HepG2 (cell line): ENCODE results near the gene CDCA4. TPM values are rescaled to one million over a fixed set of nuclear protein-coding genes. Genes with fewer than 3 reads are reported as not detected.

ENCODE experiments used
- ATAC-seq: fragments of 200-7000 bp; cut with Tn5 transposase; 3 replicates; pipeline ENCODE4 v1.9.1; 2020; ENCODE audit warnings: mild to moderate bottlenecking, moderate library complexity
- BruUV-seq: library from RNA; stranded (reverse); fragments of 400-500 nt; replicated peaks from 2 replicates; lab custom pipeline; 2021; lab: Mats Ljungman, UMichigan
- CTCF ChIA-PET: fragments of 300-600 bp; formaldehyde crosslinking; extraction: SDS; loops from one replicate; lab custom pipeline; 2021; ENCODE audit warnings: low total read pairs, inconsistent platforms, low intra/inter-chr PET ratio; lab: Yijun Ruan, JAX
- POLR2A ChIA-PET: fragments of 350-600 bp; sonication (Branson Sonifier 250); formaldehyde crosslinking; loops from one replicate; lab custom pipeline; 2020; ENCODE audit warnings: antibody characterized with exemption, inconsistent platforms; lab: Yijun Ruan, JAX
- DNase-seq: peaks from one replicate; pipeline ENCODE4 v3.0.0-alpha.2; 2015; ENCODE audit warnings: low spot score
- FAIRE-seq: peaks from 3 replicates; lab custom pipeline; 2011; peaks lifted over from hg19 to GRCh38; lab: Jason Lieb, UNC
- H2AFZ ChIP-seq: one replicate; pipeline ENCODE4 v1.6.1; 2011; ENCODE audit warnings: low read length, inconsistent platforms
- H3K27ac ChIP-seq: fragments of 300-600 bp; 3 replicates; pipeline ENCODE4 v1.8.0; 2011; ENCODE audit warnings: mixed run types, mild to moderate bottlenecking, mixed read lengths, low read length, inconsistent platforms; ENCODE audit not compliant: insufficient read depth; ENCODE audit errors: extremely low read length
- H3K27me3 ChIP-seq, 2 experiments: fragments of 200-600 bp in 1 of 2; 2 replicates in 1 of 2; 3 replicates in 1 of 2; pipeline versions ENCODE4 v1.6.0 to v1.8.0; 2011; ENCODE audit warnings: low read length in 2 of 2, mild to moderate bottlenecking in 2 of 2, moderate library complexity in 2 of 2, inconsistent platforms in 1 of 2; ENCODE audit not compliant: insufficient read depth in 2 of 2, control insufficient read depth in 1 of 2
- H3K36me3 ChIP-seq, 2 experiments: fragments of 200-600 bp in 1 of 2; replicated peaks in 1 of 2; 2 replicates in 1 of 2; 3 replicates in 1 of 2; pipeline versions ENCODE4 v1.5.1 to v1.8.0; 2011; ENCODE audit warnings: low read length in 2 of 2, inconsistent platforms in 1 of 2; ENCODE audit not compliant: insufficient read depth in 2 of 2, control insufficient read depth in 1 of 2
- H3K4me1 ChIP-seq: 2 replicates; pipeline ENCODE4 v1.5.1; 2012; ENCODE audit warnings: low read length, inconsistent platforms; ENCODE audit not compliant: insufficient read depth
- H3K4me2 ChIP-seq: 2 replicates; pipeline ENCODE4 v1.6.0; 2011; ENCODE audit warnings: low read depth, low read length, inconsistent platforms
- H3K4me3 ChIP-seq, 3 experiments: fragments of 200-600 bp in 1 of 3; sonication (generic), shearing (Covaris generic) in 1 of 3; replicated peaks in 1 of 3; 2 replicates each; pipeline ENCODE4 v1.5.1; 2011 to 2016; ENCODE audit warnings: low read length in 3 of 3, inconsistent platforms in 2 of 3, low read depth in 2 of 3, mild to moderate bottlenecking in 2 of 3, control low read depth in 1 of 3, mixed read lengths in 1 of 3; ENCODE audit not compliant: insufficient read depth in 1 of 3
- H3K79me2 ChIP-seq: one replicate; pipeline ENCODE4 v1.6.1; 2011; ENCODE audit warnings: low read length, inconsistent platforms; ENCODE audit not compliant: insufficient read depth
- H3K9ac ChIP-seq: 2 replicates; pipeline ENCODE4 v1.6.0; 2011; ENCODE audit warnings: mild to moderate bottlenecking, low read depth, low read length, inconsistent platforms; ENCODE audit not compliant: insufficient read depth
- H3K9me3 ChIP-seq: 2 replicates; pipeline ENCODE4 v1.5.1; 2012; ENCODE audit warnings: mild to moderate bottlenecking, low read length
- H4K20me1 ChIP-seq: 2 replicates; pipeline ENCODE4 v1.6.0; 2011; ENCODE audit warnings: inconsistent platforms, mild to moderate bottlenecking, low read length, moderate library complexity; ENCODE audit not compliant: insufficient read depth
- ADNP ChIP-seq: sonication (generic); formaldehyde crosslinking; IDR thresholded peaks from 2 replicates; pipeline ENCODE4 v1.4.0; 2020; ENCODE audit warnings: missing genetic modification reagents
- AHR ChIP-seq: IDR thresholded peaks from 2 replicates; pipeline ENCODE4 v1.6.1; 2018; ENCODE audit warnings: missing genetic modification reagents, missing compliant biosample characterization
- BHLHE40 ChIP-seq: IDR thresholded peaks from 2 replicates; pipeline ENCODE4 v1.6.1; 2011; ENCODE audit warnings: low read length, improper control_type of control experiment
- FOSL1 ChIP-seq: sonication (generic); formaldehyde crosslinking; IDR thresholded peaks from 2 replicates; pipeline ENCODE4 v1.9.0; 2021; ENCODE audit warnings: missing genetic modification reagents, borderline replicate concordance
- HNRNPLL ChIP-seq: fragments of 200-400 bp; formaldehyde crosslinking; IDR thresholded peaks from 2 replicates; pipeline ENCODE4 v1.6.1; 2017; ENCODE audit warnings: mild to moderate bottlenecking, low read depth, low read length; ENCODE audit not compliant: poor library complexity, severe bottlenecking
- IRF2 ChIP-seq: IDR thresholded peaks from 2 replicates; pipeline ENCODE4 v1.6.1; 2018; ENCODE audit warnings: missing genetic modification reagents, missing compliant biosample characterization
- JUNB ChIP-seq: sonication (generic); formaldehyde crosslinking; IDR thresholded peaks from 2 replicates; pipeline ENCODE4 v1.8.0; 2022; ENCODE audit warnings: missing genetic modification reagents, mild to moderate bottlenecking, borderline replicate concordance
- JUND ChIP-seq: sonication (generic); formaldehyde crosslinking; IDR thresholded peaks from 2 replicates; pipeline ENCODE4 v1.8.0; 2022; ENCODE audit warnings: mild to moderate bottlenecking, missing genetic modification reagents
- KDM1A ChIP-seq: IDR thresholded peaks from 2 replicates; pipeline ENCODE4 v1.6.1; 2016; ENCODE audit warnings: missing compliant biosample characterization
- LCORL ChIP-seq, 2 experiments: fragments of 450-650 bp in 1 of 2; sonication (generic) in 1 of 2; formaldehyde crosslinking in 1 of 2; IDR thresholded peaks; 2 replicates each; pipeline versions ENCODE4 v1.5.0 to v1.6.1; 2017 to 2020; ENCODE audit warnings: antibody characterized with exemption in 1 of 2, missing genetic modification reagents in 1 of 2
- MIXL1 ChIP-seq: IDR thresholded peaks from 2 replicates; pipeline ENCODE4 v1.6.1; 2016
- RFX5 ChIP-seq: IDR thresholded peaks from 2 replicates; pipeline ENCODE4 v1.6.1; 2011; ENCODE audit warnings: low read depth, low read length, improper control_type of control experiment
- SNRNP70 ChIP-seq: fragments of 200-400 bp; formaldehyde crosslinking; IDR thresholded peaks from 2 replicates; pipeline ENCODE4 v1.6.1; 2017; ENCODE audit warnings: mild to moderate bottlenecking, low read depth, low read length, moderate library complexity
- SPEN ChIP-seq: sonication (generic); formaldehyde crosslinking; IDR thresholded peaks from 2 replicates; pipeline ENCODE4 v1.5.1; 2020; ENCODE audit warnings: low read depth, mild to moderate bottlenecking, missing genetic modification reagents
- TCF7 ChIP-seq: sonication (generic); IDR thresholded peaks from 2 replicates; pipeline ENCODE4 v1.6.1; 2016; ENCODE audit warnings: antibody characterized with exemption, low read depth
- TMF1 ChIP-seq: sonication (generic); formaldehyde crosslinking; IDR thresholded peaks from 2 replicates; pipeline ENCODE4 v1.8.1; 2022; ENCODE audit warnings: low read depth, missing genetic modification reagents
- ZNF10 ChIP-seq: sonication (generic); formaldehyde crosslinking; IDR thresholded peaks from 2 replicates; pipeline ENCODE4 v1.4.0; 2020; ENCODE audit warnings: mild to moderate bottlenecking, low read depth, missing genetic modification reagents, borderline replicate concordance
- ZNF589 ChIP-seq: sonication (generic); formaldehyde crosslinking; conservative IDR thresholded peaks from 2 replicates; pipeline ENCODE4 v1.8.0; 2022; ENCODE audit warnings: mild to moderate bottlenecking, moderate library complexity, missing genetic modification reagents
- WGBS: methylation state at CpG from one replicate; pipeline ENCODE4 v1.1.6; 2017; ENCODE audit warnings: low lambda C conversion rate; 5-methylcytosine and 5-hydroxymethylcytosine counted together
- in situ Hi-C: cut with HindIII; loops from 2 replicates; pipeline ENCODE4 v1.10.0; 2017; ENCODE audit warnings: low pct_unique_long_range_greater_than_20kb; ENCODE audit not compliant: extremely low pct_ligation_motif_present
- intact Hi-C: fragments of 100-400 bp; cut with micrococcal nuclease; formaldehyde crosslinking; loops from one replicate; pipeline ENCODE4 v1.10.0; 2022; ENCODE audit not compliant: unreplicated experiment
- polyA plus RNA-seq, 8 experiments: library from polyadenylated mRNA; depleted of rRNA in 3 of 8; stranded (reverse) in 7 of 8; unstranded in 1 of 8; fragments of >200 nt; fragmentation: Illumina TruSeq in 4 of 8; extraction: Trizol in 4 of 8; gene quantifications; 2 replicates each; pipeline versions ENCODE4 v1.2.1 to v1.2.3, GENCODE V29; 2011 to 2016; ENCODE audit warnings: low read depth in 4 of 8, missing spikeins in 1 of 8, mixed read lengths in 1 of 8; ENCODE audit not compliant: insufficient read depth in 1 of 8
- total RNA-seq, 5 experiments: library from RNA; depleted of rRNA; stranded (reverse); fragments of >200 nt; fragmentation: Illumina TruSeq; extraction: Trizol; gene quantifications; 2 replicates each; pipeline ENCODE4 v1.2.3, GENCODE V29; 2016; ENCODE audit warnings: low read depth in 1 of 5
- TF ChIP-seq, protein P1 (sequence below): IDR thresholded peaks from 2 replicates; pipeline ENCODE4 v1.4.0; 2020; ENCODE audit warnings: mild to moderate bottlenecking, missing genetic modification reagents
- TF ChIP-seq, protein P2 (sequence below): sonication (generic); formaldehyde crosslinking; IDR thresholded peaks from 2 replicates; pipeline ENCODE4 v1.9.0; 2022; ENCODE audit warnings: missing genetic modification reagents, mild to moderate bottlenecking, borderline replicate concordance

The CDCA4 gene
- total and polyA plus RNA-seq, 2 of the 13 experiments (the other 11 are each of a cell fraction or from before 2014, with no cell fraction given): 19.7 to 43.1 TPM

DNA sequence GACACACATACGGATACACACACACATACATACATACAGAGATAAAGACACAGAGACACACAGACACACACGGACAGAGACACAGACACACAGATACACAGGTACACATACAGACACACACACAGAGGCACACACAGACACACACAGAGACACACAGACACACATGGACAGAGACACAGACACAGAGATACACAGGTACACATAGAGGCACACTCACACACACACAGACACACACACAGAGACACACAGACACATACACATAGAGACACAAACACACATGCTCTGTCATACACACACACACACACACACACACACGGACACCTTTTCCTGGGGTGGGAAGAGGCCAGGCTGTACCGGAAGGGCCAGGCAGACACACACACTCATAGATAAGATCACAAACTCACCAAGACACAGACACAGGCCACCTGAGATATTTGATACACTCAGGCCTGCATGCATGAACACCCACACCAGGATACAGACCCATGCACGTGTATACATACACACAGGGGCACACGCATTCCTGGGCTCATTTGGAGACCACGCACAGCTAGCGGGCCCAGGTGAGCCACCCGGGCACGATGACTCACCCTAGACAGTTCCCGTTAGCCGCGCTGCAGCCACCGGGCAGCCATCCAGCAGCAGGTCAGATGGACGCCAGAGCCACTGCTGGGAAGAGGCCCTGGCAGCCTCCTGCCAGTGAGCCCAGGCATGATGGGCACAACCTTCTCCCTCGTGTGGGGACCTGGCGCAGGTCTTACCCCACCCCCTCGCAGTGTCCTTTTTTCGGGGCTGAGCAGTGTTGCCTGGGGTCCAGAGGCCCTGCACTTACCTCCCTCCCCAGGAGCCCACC lies 40.9 kb downstream of the CDCA4 start:
- peak overlapping the region; percentile 36; the same call in 1 of the 2 replicates for H3K4me2 ChIP-seq
- peak; percentile 28 for FAIRE-seq
- peak; percentile 3; the same call in 1 of the 3 replicates for ATAC-seq
- no peak overlapping the region for H3K9ac ChIP-seq
- intact Hi-C loops: loop anchor here (5.0 kb wide), 1 partner anchor 42 kb away; the partner anchor contains the start of gene CDCA4
- H2AFZ ChIP-seq: no peak overlapping the region
- H3K4me1 ChIP-seq: peaks cover 63% of the 10 kb centered on the region
- no peak for DNase-seq
- H3K4me3 ChIP-seq: peak overlapping the region in 2 of 3 experiments; percentile 7 to 18; a peak in 2 of 6 replicates
- no peaks in the 10 kb centered on the region for H3K79me2 ChIP-seq
- H3K36me3 ChIP-seq: no peaks in the 10 kb centered on the region
- ChIA-PET POLR2A (no interaction called here), CTCF (interaction anchor here (6.7 kb wide), 1 partner anchor 65 kb away, joined by 146 read pairs; no protein-coding TSS in a partner anchor)
- 0% methylated on average over 3 of the region's 19 CpGs for WGBS
- no peak overlapping the region for H3K27ac ChIP-seq
- no TSS peak for BruUV-seq
- no peaks in the 10 kb centered on the region for H4K20me1 ChIP-seq
- H3K27me3 ChIP-seq: peaks cover 18 to 82% of the 10 kb centered on the region in 2 experiments; a peak in 4 of 5 replicates
- no peaks in the 10 kb centered on the region for H3K9me3 ChIP-seq
- in situ Hi-C loops: no loop called here
- TF ChIP-seq JUND: peak; percentile 39
- no peak for TF ChIP-seq SPEN (CRISPR knock-in tag)
- TF ChIP-seq SNRNP70: no peak
- TF ChIP-seq TMF1 (CRISPR knock-in tag): no peak
- TF ChIP-seq AHR: peak; percentile 23; the same call in 1 of the 2 replicates
- no peak for TF ChIP-seq TCF7
- TF ChIP-seq BHLHE40: no peak; the same call in 1 of the 2 replicates
- TF ChIP-seq HNRNPLL: peak; percentile 27
- no peak for TF ChIP-seq JUNB (CRISPR knock-in tag)
- TF ChIP-seq MIXL1: no peak
- peak; percentile 64; the same call in 1 of the 2 replicates for TF ChIP-seq FOSL1 (CRISPR knock-in tag)
- TF ChIP-seq ZNF589 (CRISPR knock-in tag): no peak
- TF ChIP-seq ZNF10: no peak
- TF ChIP-seq, protein P1, sequence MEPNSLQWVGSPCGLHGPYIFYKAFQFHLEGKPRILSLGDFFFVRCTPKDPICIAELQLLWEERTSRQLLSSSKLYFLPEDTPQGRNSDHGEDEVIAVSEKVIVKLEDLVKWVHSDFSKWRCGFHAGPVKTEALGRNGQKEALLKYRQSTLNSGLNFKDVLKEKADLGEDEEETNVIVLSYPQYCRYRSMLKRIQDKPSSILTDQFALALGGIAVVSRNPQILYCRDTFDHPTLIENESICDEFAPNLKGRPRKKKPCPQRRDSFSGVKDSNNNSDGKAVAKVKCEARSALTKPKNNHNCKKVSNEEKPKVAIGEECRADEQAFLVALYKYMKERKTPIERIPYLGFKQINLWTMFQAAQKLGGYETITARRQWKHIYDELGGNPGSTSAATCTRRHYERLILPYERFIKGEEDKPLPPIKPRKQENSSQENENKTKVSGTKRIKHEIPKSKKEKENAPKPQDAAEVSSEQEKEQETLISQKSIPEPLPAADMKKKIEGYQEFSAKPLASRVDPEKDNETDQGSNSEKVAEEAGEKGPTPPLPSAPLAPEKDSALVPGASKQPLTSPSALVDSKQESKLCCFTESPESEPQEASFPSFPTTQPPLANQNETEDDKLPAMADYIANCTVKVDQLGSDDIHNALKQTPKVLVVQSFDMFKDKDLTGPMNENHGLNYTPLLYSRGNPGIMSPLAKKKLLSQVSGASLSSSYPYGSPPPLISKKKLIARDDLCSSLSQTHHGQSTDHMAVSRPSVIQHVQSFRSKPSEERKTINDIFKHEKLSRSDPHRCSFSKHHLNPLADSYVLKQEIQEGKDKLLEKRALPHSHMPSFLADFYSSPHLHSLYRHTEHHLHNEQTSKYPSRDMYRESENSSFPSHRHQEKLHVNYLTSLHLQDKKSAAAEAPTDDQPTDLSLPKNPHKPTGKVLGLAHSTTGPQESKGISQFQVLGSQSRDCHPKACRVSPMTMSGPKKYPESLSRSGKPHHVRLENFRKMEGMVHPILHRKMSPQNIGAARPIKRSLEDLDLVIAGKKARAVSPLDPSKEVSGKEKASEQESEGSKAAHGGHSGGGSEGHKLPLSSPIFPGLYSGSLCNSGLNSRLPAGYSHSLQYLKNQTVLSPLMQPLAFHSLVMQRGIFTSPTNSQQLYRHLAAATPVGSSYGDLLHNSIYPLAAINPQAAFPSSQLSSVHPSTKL (CRISPR knock-in tag): no peak
- TF ChIP-seq, protein P2, sequence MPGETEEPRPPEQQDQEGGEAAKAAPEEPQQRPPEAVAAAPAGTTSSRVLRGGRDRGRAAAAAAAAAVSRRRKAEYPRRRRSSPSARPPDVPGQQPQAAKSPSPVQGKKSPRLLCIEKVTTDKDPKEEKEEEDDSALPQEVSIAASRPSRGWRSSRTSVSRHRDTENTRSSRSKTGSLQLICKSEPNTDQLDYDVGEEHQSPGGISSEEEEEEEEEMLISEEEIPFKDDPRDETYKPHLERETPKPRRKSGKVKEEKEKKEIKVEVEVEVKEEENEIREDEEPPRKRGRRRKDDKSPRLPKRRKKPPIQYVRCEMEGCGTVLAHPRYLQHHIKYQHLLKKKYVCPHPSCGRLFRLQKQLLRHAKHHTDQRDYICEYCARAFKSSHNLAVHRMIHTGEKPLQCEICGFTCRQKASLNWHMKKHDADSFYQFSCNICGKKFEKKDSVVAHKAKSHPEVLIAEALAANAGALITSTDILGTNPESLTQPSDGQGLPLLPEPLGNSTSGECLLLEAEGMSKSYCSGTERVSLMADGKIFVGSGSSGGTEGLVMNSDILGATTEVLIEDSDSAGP (CRISPR knock-in tag): peak; percentile 30; the same call in 1 of the 2 replicates
- no peak for TF ChIP-seq IRF2 (CRISPR knock-in tag)
- no peak for TF ChIP-seq RFX5
- TF ChIP-seq LCORL (IDR thresholded peaks at IDR 0.05): no peak
- TF ChIP-seq LCORL (CRISPR knock-in tag; IDR thresholded peaks at IDR 0.05): no peak
- no peak for TF ChIP-seq KDM1A (CRISPR knock-in tag)
- TF ChIP-seq ADNP (CRISPR knock-in tag): no peak
